NCI-H82 (cell line): ENCODE data around the gene RCOR2.
A peak's percentile ranks its signal among the peaks of the same experiment; 100 is the strongest.

Experiments used
- DNase-seq: peaks from one replicate; lab custom pipeline; 2025; lab: John Stamatoyannopoulos, UW

RCOR2 gene

GRCh38 chr11:63907808-63908530, 9.0 kb downstream of the RCOR2 start:
- DNase-seq, result peak; percentile 60

GRCh38 chr11:63907063-63907462, 9.9 kb downstream of the RCOR2 start:
- peak; percentile 59 for DNase-seq

- DNase-seq, result peak; percentile 45
Measured at GRCh38 chr11:63906585-63906984, 10.4 kb downstream of the RCOR2 start.

GRCh38 chr11:63906087-63906486, 10.9 kb downstream of the RCOR2 start:
- no peak for DNase-seq

- no peak for DNase-seq
Measured at GRCh38 chr11:63905179-63905578, 11.8 kb downstream of the RCOR2 start.

- DNase-seq, result no peak
Measured at GRCh38 chr11:63904743-63905142, 12.2 kb downstream of the RCOR2 start.

GRCh38 chr11:63903884-63904283, 13.1 kb downstream of the RCOR2 start:
- DNase-seq, result no peak

GRCh38 chr11:63901660-63902059, 15.3 kb downstream of the RCOR2 start:
- DNase-seq, result peak; percentile 19

- DNase-seq, result no peak
Measured at GRCh38 chr11:63897459-63898146, 19.4 kb downstream of the RCOR2 start.

- DNase-seq, result no peak
Measured at GRCh38 chr11:63896071-63896470, 20.9 kb downstream of the RCOR2 start.

GRCh38 chr11:63893355-63893754, 23.6 kb downstream of the RCOR2 start:
- no peak for DNase-seq

- DNase-seq, result no peak
Measured at GRCh38 chr11:63892228-63892627, 24.7 kb downstream of the RCOR2 start.

- DNase-seq, result no peak
Measured at GRCh38 chr11:63890368-63890767, 26.6 kb downstream of the RCOR2 start.

- DNase-seq, result no peak
Measured at GRCh38 chr11:63889344-63889743, 27.6 kb downstream of the RCOR2 start.

- peak; percentile 60 for DNase-seq
Measured at GRCh38 chr11:63888170-63889086, 28.5 kb downstream of the RCOR2 start.

- no peak for DNase-seq
Measured at GRCh38 chr11:63887386-63887999, 29.5 kb downstream of the RCOR2 start.

GRCh38 chr11:63884196-63884932, 32.6 kb downstream of the RCOR2 start:
- DNase-seq, result no peak

- DNase-seq, result no peak
Measured at GRCh38 chr11:63883791-63884190, 33.2 kb downstream of the RCOR2 start.

- no peak for DNase-seq
Measured at GRCh38 chr11:63882555-63883242, 34.3 kb downstream of the RCOR2 start.

GRCh38 chr11:63880403-63880790, 36.6 kb downstream of the RCOR2 start:
- no peak for DNase-seq
